CD8-positive, alpha-beta memory T cell (primary cell): ENCODE data around the gene LRRC8D. TPM values are rescaled to one million over a fixed set of nuclear protein-coding genes. Genes with fewer than 3 reads are reported as not detected.

Experiments
- CTCF ChIA-PET: fragments of 350-600 bp; sonication (Branson Sonifier 250); formaldehyde crosslinking; loops from one replicate; lab custom pipeline; 2021; ENCODE audit warnings: antibody characterized with exemption; lab: Charles Lee
- POLR2A ChIA-PET: fragments of 350-600 bp; sonication (Branson Sonifier 250); formaldehyde crosslinking; loops from one replicate; lab custom pipeline; 2021; ENCODE audit warnings: antibody characterized with exemption; lab: Charles Lee
- DNase-seq, 5 donors: peaks; one replicate each; pipeline versions ENCODE4 v3.0.0 to v3.0.0-alpha.2; 2020 to 2022; ENCODE audit warnings: mixed read lengths in 1 of 5
- H3K27ac ChIP-seq: one replicate; pipeline ENCODE4 v1.7.0; 2013; ENCODE audit warnings: low read depth, mild to moderate bottlenecking, low read length, moderate library complexity
- H3K27me3 ChIP-seq: 2 replicates; pipeline ENCODE4 v1.7.0; 2013; ENCODE audit warnings: low read length, mild to moderate bottlenecking; ENCODE audit not compliant: insufficient read depth, poor library complexity, severe bottlenecking
- H3K36me3 ChIP-seq: 2 replicates; pipeline ENCODE4 v1.7.0; 2013; ENCODE audit warnings: mild to moderate bottlenecking, low read length, moderate library complexity; ENCODE audit not compliant: insufficient read depth
- H3K4me1 ChIP-seq: 2 replicates; pipeline ENCODE4 v1.7.0; 2013; ENCODE audit warnings: mild to moderate bottlenecking, low read length, moderate library complexity; ENCODE audit not compliant: insufficient read depth
- H3K4me3 ChIP-seq: 2 replicates; pipeline ENCODE4 v1.7.0; 2013; ENCODE audit warnings: mild to moderate bottlenecking, low read length
- H3K9me3 ChIP-seq: 2 replicates; pipeline ENCODE4 v1.7.0; 2013; ENCODE audit warnings: mild to moderate bottlenecking, low read length
- H3K27ac Mint-ChIP-seq, 8 donors: one replicate each; pipeline ENCODE4 v1.8.0; 2020 to 2021; ENCODE audit warnings: mixed read lengths in 8 of 8, mild to moderate bottlenecking in 6 of 8, inconsistent platforms in 3 of 8, moderate library complexity in 3 of 8
- H3K27me3 Mint-ChIP-seq, 2 donors: one replicate each; pipeline ENCODE4 v1.8.0; 2020 to 2021; ENCODE audit warnings: mixed read lengths in 2 of 2, mild to moderate bottlenecking in 1 of 2, moderate library complexity in 1 of 2
- H3K36me3 Mint-ChIP-seq, 3 donors: one replicate each; pipeline ENCODE4 v1.8.0; 2020 to 2021; ENCODE audit warnings: mixed read lengths in 3 of 3, inconsistent platforms in 1 of 3, mild to moderate bottlenecking in 1 of 3
- H3K4me1 Mint-ChIP-seq, 3 donors: one replicate each; pipeline ENCODE4 v1.8.0; 2020 to 2021; ENCODE audit warnings: mixed read lengths in 3 of 3, inconsistent platforms in 1 of 3, mild to moderate bottlenecking in 1 of 3
- H3K4me3 Mint-ChIP-seq, 7 donors: one replicate each; pipeline ENCODE4 v1.8.0; 2020 to 2021; ENCODE audit warnings: mixed read lengths in 7 of 7, mild to moderate bottlenecking in 6 of 7, moderate library complexity in 4 of 7, inconsistent platforms in 2 of 7
- H3K9me3 Mint-ChIP-seq, 5 donors: one replicate each; pipeline ENCODE4 v1.8.0; 2020 to 2022; ENCODE audit warnings: mixed read lengths in 5 of 5, mild to moderate bottlenecking in 3 of 5, moderate library complexity in 2 of 5, inconsistent platforms in 1 of 5
- polyA plus RNA-seq: library from polyadenylated mRNA; unstranded; fragments of 300-500 nt; fragmentation: Illumina TruSeq; gene quantifications from one replicate; pipeline ENCODE4 v1.2.3, GENCODE V29; 2021
- total RNA-seq, 2 experiments: library from RNA; stranded (reverse); gene quantifications; one replicate each; pipeline ENCODE4 v1.2.3, GENCODE V29; 2021

LRRC8D gene
- total and polyA plus RNA-seq, 3 experiments from 2014 or later, result 39.0 to 56.3 (median 41.9) TPM

GRCh38 chr1:89870998-89871397 is 50.2 kb downstream of the LRRC8D start:
- H3K27me3 ChIP-seq, result no peaks in the 10 kb centered on the region
- peak in 2 of 5 donors; percentile 37 to 60 for DNase-seq
- no peaks in the 10 kb centered on the region for H3K27me3 Mint-ChIP-seq
- no peak overlapping the region for H3K27ac ChIP-seq
- no peaks in the 10 kb centered on the region for H3K9me3 Mint-ChIP-seq
- peak overlapping the region in 6 of 8 donors; percentile 37 to 95 (median 76) for H3K27ac Mint-ChIP-seq
- peaks cover 18% of the 10 kb centered on the region for H3K4me1 ChIP-seq
- H3K4me3 ChIP-seq, result no peak overlapping the region
- peaks cover 50 to 77% (median 75%) of the 10 kb centered on the region in 3 donors for H3K4me1 Mint-ChIP-seq
- H3K4me3 Mint-ChIP-seq, result peak overlapping the region in 3 of 7 donors; percentile 1 to 37 (median 18)
- H3K36me3 Mint-ChIP-seq, result peaks cover 12 to 37% (median 21%) of the 10 kb centered on the region in 3 donors
- ChIA-PET CTCF (interaction anchor here (1.8 to 2.2 kb wide), 2 partner anchors 24 to 28 kb away, joined by 5 to 9 read pairs; no protein-coding TSS in a partner anchor), POLR2A (no interaction called here)
- no peaks in the 10 kb centered on the region for H3K36me3 ChIP-seq
- H3K9me3 ChIP-seq, result no peaks in the 10 kb centered on the region

GRCh38 chr1:89871768-89872473 is 51.1 kb downstream of the LRRC8D start:
- Histone ChIP-seq H3K4me1 (peaks cover 18% of the 10 kb centered on the region), H3K4me3 (no peak overlapping the region), H3K27ac (no peak overlapping the region), H3K27me3 (no peaks in the 10 kb centered on the region), H3K9me3 (no peaks in the 10 kb centered on the region), H3K36me3 (no peaks in the 10 kb centered on the region)
- Mint-ChIP-seq H3K27ac (peak overlapping the region in 3 of 8 donors; percentile 48 to 74 (median 73)), H3K36me3 (peaks cover 12 to 41% (median 19%) of the 10 kb centered on the region in 3 donors), H3K9me3 (no peaks in the 10 kb centered on the region), H3K27me3 (no peaks in the 10 kb centered on the region), H3K4me1 (peaks cover 51 to 75% (median 67%) of the 10 kb centered on the region in 3 donors), H3K4me3 (no peak overlapping the region)
- ChIA-PET POLR2A (interaction anchor here (0.6 kb wide), 1 partner anchor 1077 kb away, joined by 3 read pairs; no protein-coding TSS in a partner anchor), CTCF (interaction anchor here (2.2 kb wide), 1 partner anchor 29 kb away, joined by 9 read pairs; no protein-coding TSS in a partner anchor)
- no peak for DNase-seq

- H3K9me3 ChIP-seq, result no peaks in the 10 kb centered on the region
- peak overlapping the region in 1 of 7 donors; percentile 41 for H3K4me3 Mint-ChIP-seq
- peaks cover 46 to 72% (median 70%) of the 10 kb centered on the region in 3 donors for H3K4me1 Mint-ChIP-seq
- no peaks in the 10 kb centered on the region for H3K9me3 Mint-ChIP-seq
- H3K27ac ChIP-seq, result no peak overlapping the region
- ChIA-PET POLR2A (no interaction called here), CTCF (interaction anchor here (2.2 kb wide), 1 partner anchor 29 kb away, joined by 9 read pairs; no protein-coding TSS in a partner anchor)
- H3K36me3 ChIP-seq, result no peaks in the 10 kb centered on the region
- H3K36me3 Mint-ChIP-seq, result peaks cover 12 to 37% (median 18%) of the 10 kb centered on the region in 3 donors
- H3K27ac Mint-ChIP-seq, result peak overlapping the region in 2 of 8 donors; percentile 48 to 73
- H3K4me3 ChIP-seq, result no peak overlapping the region
- no peaks in the 10 kb centered on the region for H3K27me3 ChIP-seq
- H3K4me1 ChIP-seq, result peaks cover 18% of the 10 kb centered on the region
- H3K27me3 Mint-ChIP-seq, result no peaks in the 10 kb centered on the region
- no peak for DNase-seq
These were observed 51.7 kb downstream of the LRRC8D start for GRCh38 chr1:89872567-89872966.

GRCh38 chr1:89873288-89873687 is 52.5 kb downstream of the LRRC8D start:
- no peak overlapping the region for H3K27ac ChIP-seq
- peak overlapping the region in 2 of 8 donors; percentile 63 to 72 for H3K27ac Mint-ChIP-seq
- H3K9me3 ChIP-seq, result no peaks in the 10 kb centered on the region
- no peak overlapping the region for H3K4me3 Mint-ChIP-seq
- no peaks in the 10 kb centered on the region for H3K36me3 ChIP-seq
- peaks cover 52 to 74% (median 74%) of the 10 kb centered on the region in 3 donors for H3K4me1 Mint-ChIP-seq
- H3K4me1 ChIP-seq, result peaks cover 18% of the 10 kb centered on the region
- H3K36me3 Mint-ChIP-seq, result peaks cover 12 to 34% (median 15%) of the 10 kb centered on the region in 3 donors
- H3K27me3 Mint-ChIP-seq, result no peaks in the 10 kb centered on the region
- H3K27me3 ChIP-seq, result no peaks in the 10 kb centered on the region
- no peaks in the 10 kb centered on the region for H3K9me3 Mint-ChIP-seq
- H3K4me3 ChIP-seq, result no peak overlapping the region
- ChIA-PET POLR2A (no interaction called here), CTCF (interaction anchor here (0.7 to 2.2 kb wide), 2 partner anchors 30 to 1307 kb away, joined by 3 to 9 read pairs; no protein-coding TSS in a partner anchor)
- no peak for DNase-seq

- no peaks in the 10 kb centered on the region for H3K9me3 Mint-ChIP-seq
These were observed 52.9 kb downstream of the LRRC8D start for GRCh38 chr1:89873770-89874169.

GRCh38 chr1:89876463-89876862 is 55.6 kb downstream of the LRRC8D start:
- Histone ChIP-seq H3K36me3 (no peaks in the 10 kb centered on the region), H3K27me3 (no peaks in the 10 kb centered on the region), H3K4me1 (peaks cover 6% of the 10 kb centered on the region), H3K4me3 (no peak overlapping the region), H3K9me3 (no peaks in the 10 kb centered on the region), H3K27ac (no peak overlapping the region)
- Mint-ChIP-seq H3K4me1 (peaks cover 47 to 68% (median 66%) of the 10 kb centered on the region in 3 donors), H3K36me3 (peaks cover 10 to 27% (median 12%) of the 10 kb centered on the region in 3 donors), H3K27me3 (no peaks in the 10 kb centered on the region), H3K9me3 (peaks cover 0 to 2% (median 0%) of the 10 kb centered on the region in 5 donors), H3K27ac (no peak overlapping the region), H3K4me3 (no peak overlapping the region)
- CTCF ChIA-PET, result interaction anchor here (0.9 to 1.1 kb wide), 2 partner anchors 25 to 110 kb away, joined by 3 read pairs; no protein-coding TSS in a partner anchor
- POLR2A ChIA-PET, result no interaction called here
- no peak for DNase-seq

More at GRCh38 chr1:89873770-89874169, 52.9 kb downstream of the LRRC8D start:
- Histone ChIP-seq H3K27ac (no peak overlapping the region), H3K27me3 (no peaks in the 10 kb centered on the region), H3K36me3 (no peaks in the 10 kb centered on the region), H3K9me3 (no peaks in the 10 kb centered on the region), H3K4me1 (peaks cover 18% of the 10 kb centered on the region), H3K4me3 (no peak overlapping the region)
- no peak overlapping the region for H3K4me3 Mint-ChIP-seq
- DNase-seq, result peak in 1 of 5 donors; percentile 3
- H3K27ac Mint-ChIP-seq, result peak overlapping the region in 4 of 8 donors; percentile 33 to 72 (median 66)
- no peaks in the 10 kb centered on the region for H3K27me3 Mint-ChIP-seq
- ChIA-PET POLR2A (interaction anchor here (0.6 kb wide), 1 partner anchor 27 kb away, joined by 3 read pairs; no protein-coding TSS in a partner anchor), CTCF (interaction anchor here (0.7 kb wide), 1 partner anchor 1307 kb away, joined by 3 read pairs; no protein-coding TSS in a partner anchor)
- peaks cover 54 to 73% (median 73%) of the 10 kb centered on the region in 3 donors for H3K4me1 Mint-ChIP-seq
- peaks cover 12 to 31% (median 13%) of the 10 kb centered on the region in 3 donors for H3K36me3 Mint-ChIP-seq

GRCh38 chr1:89877756-89878155 is 56.9 kb downstream of the LRRC8D start:
- H3K36me3 Mint-ChIP-seq, result peaks cover 12 to 29% (median 16%) of the 10 kb centered on the region in 3 donors
- CTCF ChIA-PET, result interaction anchor here (1.1 kb wide), 1 partner anchor 109 kb away, joined by 3 read pairs; no protein-coding TSS in a partner anchor
- POLR2A ChIA-PET, result no interaction called here

More at GRCh38 chr1:89877756-89878155, 56.9 kb downstream of the LRRC8D start:
- Histone ChIP-seq H3K27me3 (no peaks in the 10 kb centered on the region), H3K4me1 (peaks cover 5% of the 10 kb centered on the region), H3K36me3 (no peaks in the 10 kb centered on the region), H3K27ac (no peak overlapping the region), H3K4me3 (no peak overlapping the region), H3K9me3 (no peaks in the 10 kb centered on the region)
- H3K4me3 Mint-ChIP-seq, result no peak overlapping the region
- peaks cover 0 to 2% (median 0%) of the 10 kb centered on the region in 5 donors for H3K9me3 Mint-ChIP-seq
- DNase-seq, result no peak
- no peaks in the 10 kb centered on the region for H3K27me3 Mint-ChIP-seq
- peak overlapping the region in 2 of 8 donors; percentile 54 to 66 for H3K27ac Mint-ChIP-seq
- peaks cover 40 to 59% (median 56%) of the 10 kb centered on the region in 3 donors for H3K4me1 Mint-ChIP-seq
